8988T (cell line): ENCODE data around the gene ERC2.

Source experiments
- DNase-seq: peaks from one replicate; pipeline ENCODE4 v3.0.0; 2011

ERC2 gene

DNA sequence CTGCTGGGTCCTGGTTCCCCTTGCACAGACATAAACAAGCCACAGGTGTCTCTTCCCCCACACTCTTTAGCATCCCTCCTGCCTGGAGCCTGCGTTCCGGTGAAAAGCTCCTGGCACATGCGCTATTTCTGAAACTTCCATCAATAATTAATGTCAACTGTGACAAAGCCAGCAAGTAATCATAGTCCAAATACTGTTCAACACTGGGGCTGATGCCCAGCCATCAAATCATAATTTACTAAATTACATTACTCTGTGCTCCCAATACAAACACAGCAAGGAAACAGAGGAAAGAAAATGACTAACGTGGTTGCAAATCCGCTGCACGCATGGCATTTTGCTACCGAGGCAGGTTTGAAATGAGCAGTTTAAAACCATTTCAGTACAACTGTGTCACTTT lies 294.7 kb downstream of the ERC2 start:
- DNase-seq, result no peak

DNA sequence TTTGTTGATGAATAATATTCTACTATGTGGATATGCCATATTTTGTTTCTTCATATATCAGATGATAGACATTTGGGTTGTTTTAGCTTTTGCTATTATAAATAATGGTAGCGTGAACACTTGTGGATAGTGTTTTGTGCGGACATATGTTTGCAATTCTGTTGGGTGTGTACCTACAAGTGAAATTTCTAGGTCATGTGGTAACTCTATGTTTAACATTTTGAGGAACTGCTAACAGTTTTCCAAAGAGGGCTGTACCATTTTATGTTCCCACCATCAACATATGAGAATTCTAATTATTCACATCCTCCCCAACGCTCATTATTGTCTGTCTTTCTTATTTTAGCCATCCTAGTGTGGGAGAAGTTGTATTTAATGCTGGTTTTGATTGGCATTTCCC lies 303.8 kb downstream of the ERC2 start:
- no peak for DNase-seq

DNA sequence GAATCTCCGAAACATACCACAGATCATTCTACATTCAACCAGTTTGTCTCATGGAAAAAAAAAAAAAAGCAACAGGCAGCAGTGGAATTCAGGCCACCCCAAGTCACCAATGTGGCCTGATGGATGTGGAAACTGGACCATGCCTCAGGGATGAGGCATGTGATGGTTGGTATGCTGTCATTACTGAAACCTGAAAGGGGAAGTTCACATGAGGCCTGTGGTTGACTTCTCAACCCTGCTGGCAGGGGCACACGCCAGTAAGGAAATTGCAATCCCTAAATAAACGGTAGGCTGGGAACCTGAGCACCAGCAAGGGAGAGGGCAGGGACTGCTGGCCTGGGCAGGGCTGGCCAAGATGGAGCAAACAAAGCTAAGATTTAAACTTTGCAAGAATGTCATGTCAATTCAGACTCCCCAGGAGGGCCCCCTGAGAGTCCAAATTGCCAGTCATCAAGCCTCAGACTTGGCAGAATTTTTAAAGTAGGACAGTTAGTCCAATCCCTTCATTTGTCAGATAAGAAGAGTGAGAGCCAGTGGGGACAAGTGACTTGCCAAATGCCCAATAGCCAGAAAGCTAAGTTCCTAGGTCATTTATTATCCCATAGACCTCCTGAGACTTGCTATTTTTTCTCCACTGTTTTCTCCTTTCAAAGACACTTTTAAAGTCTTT lies 310.4 kb downstream of the ERC2 start:
- DNase-seq, result no peak

DNA sequence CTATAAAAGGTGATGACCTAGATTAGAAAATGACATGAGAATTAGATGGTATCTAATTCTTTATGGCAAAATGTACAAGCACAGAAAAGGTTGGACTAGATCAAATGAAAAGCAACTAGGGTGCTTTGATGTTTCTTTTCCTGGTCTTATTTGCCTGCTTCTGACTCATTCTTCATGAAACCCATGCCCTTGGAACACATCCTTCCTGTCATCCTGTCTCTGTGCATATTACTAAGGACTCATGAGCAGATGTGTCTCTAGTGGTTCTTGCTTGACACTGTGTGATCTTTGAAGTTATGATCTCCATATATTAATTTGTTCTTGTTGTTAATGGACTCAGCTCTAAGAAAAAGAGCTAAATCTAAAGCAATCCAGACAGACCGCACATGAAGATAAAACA lies 314.0 kb downstream of the ERC2 start:
- no peak for DNase-seq

DNA sequence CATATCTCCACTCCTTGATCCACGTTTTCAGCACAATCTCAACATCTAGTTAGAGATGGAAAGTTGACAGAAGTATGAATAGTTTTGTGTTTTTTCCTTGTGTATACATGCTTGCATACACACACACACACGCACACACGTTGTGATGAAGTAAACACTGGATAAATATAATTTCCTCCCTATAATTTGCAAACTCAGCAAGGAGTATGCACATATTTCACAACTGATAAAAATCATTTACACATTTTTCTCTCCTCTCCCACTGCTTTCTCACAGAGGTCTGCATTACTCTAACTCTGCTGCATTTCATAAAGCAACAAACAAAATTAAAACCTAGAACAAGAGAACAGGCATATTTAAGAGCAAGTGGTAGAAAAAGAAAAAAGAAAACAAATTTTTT lies 320.9 kb downstream of the ERC2 start:
- DNase-seq, result no peak

DNA sequence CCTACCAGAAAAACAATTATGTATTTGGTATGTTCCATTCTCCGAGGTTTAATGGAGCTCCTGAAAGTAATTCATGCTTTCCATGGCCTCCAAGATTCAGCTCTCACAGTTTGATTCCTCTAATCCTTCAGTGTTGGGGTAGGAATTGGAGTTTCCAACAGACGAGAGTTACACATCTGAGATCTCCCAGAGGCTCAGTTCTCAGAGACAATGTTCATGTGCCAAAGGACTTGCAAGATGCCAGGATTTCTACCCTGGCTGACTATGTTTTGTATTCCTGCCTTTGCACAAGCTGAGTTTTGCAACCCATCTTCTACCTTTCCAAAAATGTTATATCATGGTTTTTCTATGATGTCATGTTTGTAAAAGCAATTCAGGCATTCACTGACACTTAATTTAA lies 322.9 kb downstream of the ERC2 start:
- DNase-seq, result no peak

DNA sequence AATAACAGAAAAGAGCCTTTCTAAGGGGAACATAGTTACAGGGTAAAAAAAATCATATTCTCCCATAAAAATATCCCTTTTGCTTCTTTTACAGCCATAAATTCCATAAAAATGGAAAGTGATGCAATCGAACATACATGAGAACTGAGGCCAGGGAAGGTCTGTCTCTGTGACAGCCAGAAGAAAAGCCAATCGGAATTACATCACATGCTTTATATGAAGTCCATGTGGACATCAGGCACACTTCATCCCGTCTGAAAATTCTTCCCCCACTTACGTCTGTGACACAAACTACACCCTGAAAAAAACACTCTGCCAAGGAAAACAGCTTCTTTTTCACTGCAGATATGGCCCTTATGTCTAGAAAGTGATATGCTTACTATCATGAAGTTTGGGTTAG lies 323.5 kb downstream of the ERC2 start:
- no peak for DNase-seq

DNA sequence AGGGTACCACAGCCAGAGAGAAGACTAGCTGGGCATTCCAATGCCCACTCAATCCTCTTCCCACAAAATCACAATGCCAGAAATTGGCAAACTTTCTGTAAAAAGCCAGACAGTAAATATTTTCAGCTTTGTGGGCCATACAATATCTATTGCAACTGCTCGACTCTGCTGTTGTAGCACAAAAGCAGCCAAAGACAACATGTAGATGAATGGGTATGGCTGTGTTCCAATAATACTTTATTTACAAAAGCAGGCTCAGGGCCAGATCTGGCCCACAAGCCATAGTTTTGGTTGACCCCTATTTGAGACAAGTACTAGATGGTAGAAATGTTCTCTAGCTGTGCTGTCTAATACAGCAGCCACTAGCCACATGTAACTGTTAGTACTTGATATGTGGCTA lies 330.9 kb downstream of the ERC2 start:
- no peak for DNase-seq

DNA sequence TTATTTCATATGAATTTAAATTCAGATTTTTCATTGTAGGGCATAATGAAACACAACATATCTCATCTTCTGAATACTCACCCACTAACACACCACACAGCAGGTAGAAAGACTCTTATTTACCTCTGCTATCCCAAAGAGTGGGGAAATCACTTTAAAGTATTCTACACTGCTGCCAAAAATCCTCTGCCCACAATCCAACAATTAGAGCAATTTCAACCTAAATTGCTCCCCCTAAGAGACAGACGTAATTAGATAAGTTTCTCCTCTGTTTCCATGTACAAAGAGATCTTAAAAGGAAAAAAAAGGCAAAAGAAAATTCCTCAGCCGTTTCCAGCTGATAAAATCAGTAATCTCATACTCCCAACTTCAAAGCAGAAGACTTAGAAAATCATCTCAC lies 331.8 kb downstream of the ERC2 start:
- DNase-seq, result no peak

DNA sequence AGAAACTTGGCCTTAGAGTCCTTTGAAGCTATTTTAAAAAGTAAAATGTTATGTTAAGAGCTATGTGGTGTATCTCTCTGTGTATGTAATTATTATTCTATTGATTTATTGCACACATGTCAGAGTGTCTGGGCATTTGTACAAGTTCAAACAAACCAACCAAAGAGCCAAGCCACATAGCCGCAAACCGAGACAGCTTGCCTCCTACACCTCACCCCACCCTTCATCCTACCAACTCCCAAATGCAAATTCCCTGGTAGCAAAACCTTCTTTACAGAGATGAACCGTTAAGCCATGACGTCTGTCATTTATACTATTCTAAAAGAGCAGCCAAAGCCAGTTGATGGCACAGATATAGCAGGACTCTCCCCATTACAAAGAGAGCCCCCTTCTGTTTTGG lies 332.3 kb downstream of the ERC2 start:
- DNase-seq, result no peak

DNA sequence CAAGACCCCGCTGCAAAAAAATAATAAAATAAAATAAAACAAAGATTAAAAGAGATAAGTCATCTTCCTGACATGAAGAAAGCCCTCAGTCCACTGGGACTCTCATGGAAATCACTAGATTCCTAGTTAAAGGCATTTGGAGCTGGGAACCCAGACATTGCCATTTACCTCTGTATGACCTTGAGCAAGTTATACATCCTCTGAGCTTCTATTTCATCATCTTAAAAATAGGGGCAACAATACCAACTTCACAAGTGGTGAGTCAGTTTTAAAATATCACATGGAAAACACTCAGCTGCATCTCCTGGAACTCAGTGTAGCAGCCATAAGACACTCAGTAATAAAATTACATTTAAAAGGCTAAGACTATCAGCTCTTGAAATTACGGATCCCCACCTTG lies 334.8 kb downstream of the ERC2 start:
- no peak for DNase-seq

DNA sequence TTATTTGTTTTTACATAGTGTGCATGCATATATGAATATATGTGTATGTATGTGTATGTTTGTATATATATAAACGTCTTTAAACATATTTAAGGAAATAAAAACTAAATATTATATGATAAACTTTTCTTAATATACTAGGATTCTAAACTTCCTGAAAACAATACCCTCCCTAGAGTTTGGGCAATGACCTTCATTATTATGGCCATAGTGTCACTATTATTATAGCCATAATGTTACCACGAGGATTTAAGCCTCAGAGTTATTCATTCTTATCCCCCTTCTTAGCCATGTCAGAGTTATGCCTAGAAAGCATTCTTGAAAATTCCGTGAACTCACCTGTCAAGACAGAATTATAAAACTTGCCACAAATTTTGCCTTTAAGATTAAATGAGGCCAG lies 335.5 kb downstream of the ERC2 start:
- DNase-seq, result no peak

DNA sequence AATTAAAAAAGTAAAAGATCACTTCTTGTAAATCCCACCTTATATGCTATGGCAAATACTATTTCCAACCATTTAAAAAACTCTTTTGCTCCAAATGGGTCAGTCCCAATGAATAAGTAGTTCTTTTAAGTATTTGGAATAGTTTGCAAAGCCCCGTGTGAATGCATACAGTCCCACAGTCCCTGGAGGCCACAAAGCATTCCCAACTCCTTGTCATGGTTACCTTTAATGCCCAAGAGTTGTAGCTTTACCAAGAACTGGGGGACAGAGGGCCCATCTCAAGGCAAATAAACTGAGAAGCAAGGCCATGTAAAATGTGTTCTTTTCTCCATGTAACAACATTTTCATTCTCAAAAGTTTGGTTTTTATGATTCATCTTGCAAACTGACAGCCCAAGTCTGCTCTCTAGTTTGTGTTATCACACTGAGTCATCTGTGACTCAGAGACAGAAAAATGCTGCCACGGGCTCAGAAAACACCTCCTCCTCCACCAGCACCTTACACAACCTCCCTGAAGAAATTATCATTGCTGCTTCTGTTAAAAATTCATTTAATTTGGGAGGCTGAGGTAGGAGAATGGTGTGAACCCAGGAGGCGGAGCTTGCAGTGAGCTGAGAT lies 336.2 kb downstream of the ERC2 start:
- peak; percentile 49 for DNase-seq

DNA sequence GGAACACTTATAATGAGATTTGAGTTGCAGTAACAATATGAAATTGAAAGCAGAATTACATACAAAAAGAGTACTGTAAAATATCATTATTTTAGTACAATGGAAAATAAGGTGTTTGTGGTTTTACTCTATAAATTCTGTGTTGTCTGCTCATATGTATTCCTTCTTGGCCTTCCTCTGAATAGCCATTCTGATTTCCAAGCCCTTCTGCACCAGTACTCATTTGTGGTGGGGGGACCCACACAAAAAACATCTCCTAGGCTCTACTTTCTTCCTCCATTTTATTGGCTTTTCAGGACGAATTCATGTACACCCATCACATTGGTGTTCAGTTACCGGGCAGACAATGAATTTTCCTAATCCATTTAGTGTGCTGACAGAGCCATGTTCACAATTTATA lies 338.2 kb downstream of the ERC2 start:
- DNase-seq, result no peak

DNA sequence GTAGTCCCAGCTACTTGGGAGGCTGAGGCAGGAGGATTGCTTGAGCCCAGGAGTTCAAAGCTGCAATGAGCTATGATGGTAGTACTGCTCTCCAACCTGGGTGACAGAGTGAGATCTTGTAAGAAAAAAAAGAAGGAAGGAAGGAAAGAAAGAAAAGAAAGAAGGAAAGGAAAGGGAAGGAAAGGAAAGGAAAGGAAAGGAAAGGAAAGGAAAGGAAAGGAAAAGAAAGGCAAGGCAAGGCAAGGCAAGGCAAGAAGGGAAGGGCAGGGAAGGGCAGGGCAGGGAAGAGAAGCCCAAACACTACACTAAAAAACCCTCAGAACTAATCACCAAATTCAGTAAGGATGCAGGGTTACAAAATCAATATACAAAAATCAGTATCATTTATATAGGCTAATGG lies 341.6 kb downstream of the ERC2 start:
- no peak for DNase-seq

DNA sequence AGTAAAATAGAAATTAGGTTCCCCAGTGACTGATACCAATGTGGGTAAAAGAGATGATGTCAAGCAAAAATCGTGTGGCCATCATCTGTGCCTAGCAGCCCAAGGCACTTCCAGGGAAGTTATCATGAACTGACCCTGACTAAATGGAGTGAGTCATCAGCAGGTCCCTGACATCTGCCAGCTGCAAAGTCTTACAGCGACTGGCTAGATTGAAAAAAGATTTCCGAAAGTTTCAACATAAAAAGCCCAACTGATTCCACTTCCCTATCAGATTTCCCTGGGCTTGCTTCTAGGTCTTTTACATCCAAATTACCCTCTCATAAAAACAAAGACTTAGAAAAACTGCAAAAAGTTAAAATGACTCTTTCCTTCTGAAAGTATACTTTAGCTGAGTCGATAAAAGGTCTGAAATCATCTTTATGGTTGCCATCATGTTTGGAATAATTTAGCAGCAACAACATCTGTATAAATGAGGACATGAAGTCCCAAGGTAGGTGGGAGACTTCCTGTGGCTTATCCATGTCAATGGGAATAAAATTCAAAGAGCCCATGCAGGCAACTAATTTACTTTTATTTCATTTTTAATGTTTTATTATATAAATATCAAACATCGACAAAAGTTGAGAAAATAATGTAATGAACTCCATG lies 342.8 kb downstream of the ERC2 start:
- DNase-seq, result peak; percentile 31

DNA sequence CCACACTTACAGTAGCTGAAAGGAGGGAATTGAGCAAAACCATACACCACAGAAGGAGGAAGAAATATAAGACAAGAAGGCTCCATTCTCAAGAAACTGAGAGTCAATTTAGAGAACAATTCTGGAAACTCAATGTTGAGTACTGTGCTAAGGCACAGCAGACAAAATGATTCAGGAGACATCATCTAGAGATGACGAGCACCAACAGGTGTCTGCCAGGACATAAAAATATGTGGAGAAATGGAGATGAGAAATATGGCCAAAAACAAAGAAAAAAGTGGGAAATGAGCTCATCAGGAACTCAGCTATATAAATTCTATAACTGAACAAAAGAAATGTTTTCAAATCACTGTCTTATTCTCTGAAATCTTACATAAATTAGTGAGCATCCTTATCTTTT lies 343.7 kb downstream of the ERC2 start:
- no peak for DNase-seq

DNA sequence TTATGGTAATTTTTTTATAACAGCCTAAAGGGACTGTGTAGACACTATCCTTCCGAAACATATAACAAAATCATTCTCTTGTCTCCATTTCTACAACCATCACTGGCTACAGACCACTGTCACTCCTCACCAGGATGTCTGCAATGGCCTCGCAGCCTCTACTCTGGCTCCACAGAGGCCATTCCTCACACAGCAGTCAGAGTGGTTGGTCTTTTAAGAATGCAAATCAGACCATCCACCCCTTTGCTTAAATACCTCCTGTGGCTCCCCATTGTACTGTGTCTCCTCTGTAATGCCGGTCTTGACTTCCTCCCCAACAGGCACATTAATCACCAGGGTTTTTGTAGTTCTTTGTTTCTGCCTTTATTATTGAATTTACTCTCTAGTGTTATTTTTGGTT lies 344.8 kb downstream of the ERC2 start:
- no peak for DNase-seq

DNA sequence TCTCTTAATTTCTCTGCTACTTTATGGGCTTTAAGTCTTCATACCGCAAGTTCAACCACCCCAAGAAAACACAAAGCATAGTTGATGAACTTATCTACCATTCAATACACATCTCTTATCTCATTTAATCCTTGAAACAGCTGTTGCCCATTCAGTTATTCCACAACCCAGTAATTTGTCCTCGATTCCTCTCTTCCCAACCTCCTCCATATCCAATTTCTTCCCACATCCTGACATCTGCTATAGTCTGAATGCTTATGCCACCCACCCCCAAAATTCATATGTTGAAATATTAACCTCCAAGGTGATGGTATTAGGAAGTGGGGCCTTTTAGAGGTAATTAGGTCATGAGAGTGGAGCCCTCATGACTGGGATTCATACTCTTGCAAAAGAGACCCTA lies 345.4 kb downstream of the ERC2 start:
- no peak for DNase-seq

DNA sequence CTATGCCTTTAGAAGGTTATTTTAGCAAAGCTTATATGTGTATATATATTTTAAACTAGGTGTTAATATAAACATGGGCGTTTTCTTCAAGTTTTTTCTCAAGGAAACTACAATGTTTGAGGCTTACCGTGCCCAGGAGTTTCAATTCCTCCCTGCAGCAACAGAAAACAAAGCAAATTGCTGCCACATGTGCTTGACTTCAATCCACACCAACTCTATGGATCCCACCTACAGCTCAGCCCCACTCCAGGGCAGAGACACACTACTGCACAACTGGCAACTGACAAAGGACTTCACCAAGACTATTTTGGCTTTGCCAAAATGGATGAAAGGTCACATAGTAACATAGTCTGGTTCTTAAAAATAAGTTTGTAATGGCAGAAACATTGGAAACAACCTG lies 346.6 kb downstream of the ERC2 start:
- no peak for DNase-seq

DNA sequence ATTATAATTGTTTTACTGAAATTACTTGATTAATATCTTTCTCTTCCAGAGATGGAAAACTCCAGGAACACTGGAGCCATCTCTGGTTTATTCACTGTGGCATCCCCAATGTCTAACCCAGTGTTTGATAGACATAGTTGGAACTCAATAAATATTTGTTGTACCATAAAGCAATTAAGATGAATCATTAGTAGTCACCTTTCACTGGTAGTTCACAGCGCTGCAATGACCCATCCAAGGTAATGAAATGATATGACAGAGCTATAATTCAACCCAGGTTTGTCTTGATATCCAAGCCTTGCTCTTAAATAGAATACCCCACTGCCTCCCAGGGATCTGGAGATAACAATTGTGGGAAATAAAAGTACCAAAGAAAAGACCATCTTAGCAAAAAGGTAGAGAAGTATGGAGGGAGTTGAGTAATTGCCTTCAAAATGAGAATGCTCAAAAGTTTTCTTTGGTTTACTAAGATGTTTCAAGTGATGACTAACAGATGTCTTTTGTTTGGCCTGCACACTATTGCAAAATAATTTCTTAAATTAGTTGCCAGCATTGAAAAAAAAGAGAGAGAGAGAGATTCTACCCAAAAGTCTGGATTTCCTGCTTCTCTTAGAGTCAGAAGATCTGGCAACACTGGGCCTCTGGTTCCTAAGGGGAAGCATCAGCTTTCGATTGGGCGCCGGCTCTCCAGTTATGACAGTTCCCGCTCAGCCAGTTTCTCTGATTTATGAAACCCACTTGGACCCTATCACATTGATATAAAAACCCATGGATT lies 348.5 kb downstream of the ERC2 start:
- no peak for DNase-seq

DNA sequence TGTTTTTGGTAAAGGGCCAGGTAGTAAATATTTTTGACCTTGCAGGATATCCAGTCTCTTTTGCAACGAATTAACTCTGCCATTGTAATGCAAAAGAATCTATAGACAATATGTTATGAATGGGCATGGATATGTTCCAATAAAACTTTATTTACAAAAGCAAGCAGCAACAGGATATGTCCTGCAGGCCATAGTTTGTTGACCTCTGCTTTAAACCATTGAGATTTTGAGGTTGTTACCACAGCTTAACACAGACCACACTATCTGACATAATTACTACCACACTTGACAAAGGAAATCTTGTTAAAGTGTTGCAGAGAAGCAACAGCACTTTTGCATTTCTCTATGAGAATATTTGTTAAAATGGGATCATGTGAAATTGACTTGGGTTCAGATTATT lies 349.3 kb downstream of the ERC2 start:
- DNase-seq, result no peak

DNA sequence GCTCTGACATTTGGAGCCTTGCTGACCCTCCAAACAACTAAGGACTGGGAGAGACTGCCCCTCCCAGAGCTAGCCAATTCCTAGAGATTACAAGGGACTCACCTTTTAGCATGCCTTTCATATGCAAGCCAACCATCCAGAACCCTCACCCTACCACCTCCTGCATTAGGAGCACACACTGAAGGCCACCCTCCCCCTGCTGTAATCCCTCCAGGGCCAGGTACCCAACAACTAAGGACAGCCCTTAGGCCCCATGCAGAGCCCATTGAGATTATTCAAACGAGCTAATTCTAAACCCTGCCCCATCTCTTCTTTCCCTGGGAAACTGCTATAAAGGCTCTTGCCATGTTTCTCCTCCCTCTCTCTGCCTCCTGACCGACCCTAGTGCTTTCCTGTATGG lies 352.6 kb downstream of the ERC2 start:
- DNase-seq, result no peak

DNA sequence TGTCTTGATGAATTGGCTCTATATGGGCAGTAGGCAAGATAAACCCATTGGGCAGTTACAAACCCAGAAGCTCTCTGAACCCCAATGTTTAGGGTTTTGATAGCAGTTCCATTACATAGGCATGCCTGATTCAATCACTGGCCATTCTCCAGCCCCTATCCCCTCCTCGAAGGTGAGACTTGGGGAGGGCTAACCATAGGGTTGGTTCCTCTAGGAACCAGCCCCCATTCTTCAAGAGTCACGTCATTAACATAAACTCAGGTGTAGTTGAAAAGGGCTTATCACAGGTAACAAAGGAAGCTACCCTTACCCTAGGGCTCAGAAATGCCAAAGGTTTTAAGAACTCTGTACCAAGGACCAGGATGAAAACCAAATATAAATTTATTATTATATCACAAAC lies 353.1 kb downstream of the ERC2 start:
- no peak for DNase-seq
